NB4 (cell line): ENCODE measurements around the gene KRT7.

ENCODE experiments used
- CTCF ChIP-seq: IDR thresholded peaks from one replicate; pipeline ENCODE4 v1.5.1; 2012; ENCODE audit warnings: low read depth, low read length
- MAX ChIP-seq: IDR thresholded peaks from 2 replicates; pipeline ENCODE4 v1.6.1; 2011; ENCODE audit warnings: low read depth, low read length
- MYC ChIP-seq: IDR thresholded peaks from 2 replicates; pipeline ENCODE4 v1.6.1; 2011; ENCODE audit warnings: low read depth, low read length
- POLR2A ChIP-seq: IDR thresholded peaks from 2 replicates; pipeline ENCODE4 v1.6.1; 2011; ENCODE audit warnings: mild to moderate bottlenecking; ENCODE audit not compliant: insufficient read length; ENCODE audit errors: extremely low read depth

GRCh38 chr12:52279422-52280318, 46.6 kb downstream of the KRT7 start:
- TF ChIP-seq CTCF (no peak), POLR2A (no peak), MAX (no peak), MYC (no peak)
